Parathyroid adenoma (tissue), 2 donors: ENCODE measurements around the gene AGTRAP.

Experiments used
- H2AFZ ChIP-seq: fragments of 300-600 bp; sonication (generic); one replicate; pipeline ENCODE4 v1.7.0; 2017; ENCODE audit warnings: antibody characterized with exemption, mild to moderate bottlenecking
- H3K27ac ChIP-seq: fragments of 300-600 bp; sonication (generic); one replicate; pipeline ENCODE4 v1.7.0; 2017
- H3K27me3 ChIP-seq: fragments of 300-600 bp; sonication (generic); one replicate; pipeline ENCODE4 v1.7.0; 2017; ENCODE audit warnings: low read length; ENCODE audit not compliant: control insufficient read depth, insufficient read depth
- H3K36me3 ChIP-seq: fragments of 300-600 bp; sonication (generic); one replicate; pipeline ENCODE4 v1.7.0; 2017; ENCODE audit warnings: low read length; ENCODE audit not compliant: control insufficient read depth, insufficient read depth
- H3K4me1 ChIP-seq: fragments of 300-600 bp; sonication (generic); one replicate; pipeline ENCODE4 v1.7.0; 2017; ENCODE audit warnings: control low read depth
- H3K4me2 ChIP-seq: fragments of 300-600 bp; sonication (generic); one replicate; pipeline ENCODE4 v1.7.0; 2017; ENCODE audit warnings: low read length
- H3K4me3 ChIP-seq: fragments of 300-600 bp; sonication (generic); one replicate; pipeline ENCODE4 v1.7.0; 2017; ENCODE audit warnings: low read depth, low read length
- H3K79me2 ChIP-seq: fragments of 300-600 bp; sonication (generic); one replicate; pipeline ENCODE4 v1.7.0; 2017; ENCODE audit warnings: control low read depth
- H3K9ac ChIP-seq: fragments of 300-600 bp; sonication (generic); one replicate; pipeline ENCODE4 v1.7.0; 2017; ENCODE audit warnings: mild to moderate bottlenecking
- H3K9me3 ChIP-seq: fragments of 300-600 bp; sonication (generic); one replicate; pipeline ENCODE4 v1.7.0; 2017; ENCODE audit warnings: low read length; ENCODE audit not compliant: control insufficient read depth
- TF ChIP-seq, protein P1 (sequence below): fragments of 300-600 bp; sonication (generic); IDR thresholded peaks from one replicate; pipeline ENCODE4 v1.7.0; 2017; ENCODE audit warnings: antibody characterized with exemption, mild to moderate bottlenecking
- donor health status: primary hyperparathyroidism.

Gene AGTRAP

DNA sequence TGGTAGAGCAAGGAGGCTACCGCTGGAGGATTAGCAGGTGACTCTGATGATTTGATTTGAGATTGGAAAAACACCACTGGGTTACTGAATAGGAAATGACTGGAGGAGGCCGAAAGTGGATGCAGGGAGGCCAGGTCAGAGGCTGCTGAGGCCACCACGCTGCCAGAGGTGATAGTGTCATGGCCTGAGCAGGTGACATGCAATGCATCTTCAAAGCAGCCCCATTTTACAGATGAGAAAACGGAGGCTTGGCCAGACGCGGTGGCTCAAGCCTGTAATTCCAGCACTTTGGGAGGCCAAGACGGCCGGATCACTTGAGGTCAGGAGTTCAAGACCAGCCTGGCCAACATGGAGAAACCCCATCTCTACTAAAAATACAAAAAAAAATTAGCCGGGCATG, 38.8 kb downstream of the AGTRAP start:
- Histone ChIP-seq H3K27ac (no peak overlapping the region), H3K27me3 (no peaks in the 10 kb centered on the region), H3K36me3 (no peaks in the 10 kb centered on the region), H3K9me3 (no peaks in the 10 kb centered on the region), H3K9ac (no peak overlapping the region), H3K4me2 (no peak overlapping the region), H3K4me1 (no peaks in the 10 kb centered on the region), H3K4me3 (no peak overlapping the region), H3K79me2 (no peaks in the 10 kb centered on the region), H2AFZ (no peak overlapping the region)
- TF ChIP-seq, protein P1, sequence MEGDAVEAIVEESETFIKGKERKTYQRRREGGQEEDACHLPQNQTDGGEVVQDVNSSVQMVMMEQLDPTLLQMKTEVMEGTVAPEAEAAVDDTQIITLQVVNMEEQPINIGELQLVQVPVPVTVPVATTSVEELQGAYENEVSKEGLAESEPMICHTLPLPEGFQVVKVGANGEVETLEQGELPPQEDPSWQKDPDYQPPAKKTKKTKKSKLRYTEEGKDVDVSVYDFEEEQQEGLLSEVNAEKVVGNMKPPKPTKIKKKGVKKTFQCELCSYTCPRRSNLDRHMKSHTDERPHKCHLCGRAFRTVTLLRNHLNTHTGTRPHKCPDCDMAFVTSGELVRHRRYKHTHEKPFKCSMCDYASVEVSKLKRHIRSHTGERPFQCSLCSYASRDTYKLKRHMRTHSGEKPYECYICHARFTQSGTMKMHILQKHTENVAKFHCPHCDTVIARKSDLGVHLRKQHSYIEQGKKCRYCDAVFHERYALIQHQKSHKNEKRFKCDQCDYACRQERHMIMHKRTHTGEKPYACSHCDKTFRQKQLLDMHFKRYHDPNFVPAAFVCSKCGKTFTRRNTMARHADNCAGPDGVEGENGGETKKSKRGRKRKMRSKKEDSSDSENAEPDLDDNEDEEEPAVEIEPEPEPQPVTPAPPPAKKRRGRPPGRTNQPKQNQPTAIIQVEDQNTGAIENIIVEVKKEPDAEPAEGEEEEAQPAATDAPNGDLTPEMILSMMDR, result no peak

DNA sequence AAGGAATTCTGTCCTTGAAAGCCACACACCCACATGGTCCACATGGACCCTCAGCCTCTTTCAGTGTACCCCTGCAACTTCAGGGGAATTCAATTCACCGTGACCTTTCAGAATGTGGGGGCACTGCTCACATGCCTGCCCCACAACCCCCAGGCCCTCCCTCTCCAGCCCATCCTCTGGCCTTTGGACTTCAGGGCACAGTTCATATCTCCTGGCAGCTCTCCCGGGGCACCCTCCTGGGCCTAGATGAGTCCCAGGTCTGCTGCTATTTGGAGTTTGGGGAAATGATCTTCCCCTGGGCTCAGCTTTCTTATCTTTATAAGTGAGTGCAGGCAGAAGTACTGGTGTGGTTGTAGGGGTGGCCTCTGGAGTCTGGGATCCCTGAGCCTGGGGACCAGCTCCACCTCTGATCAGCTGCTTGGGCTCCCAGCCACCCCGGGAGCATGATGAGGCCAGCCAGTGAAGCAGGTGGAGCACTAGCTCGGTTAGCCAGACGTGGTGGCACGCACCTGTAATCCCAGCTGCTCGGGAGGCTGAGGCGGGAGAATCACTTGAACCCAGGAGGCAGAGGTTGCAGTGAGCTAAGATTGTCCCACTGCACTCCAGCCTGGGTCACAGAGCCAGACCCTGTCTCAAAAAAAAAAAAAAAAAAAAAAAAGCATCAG, 41.9 kb downstream of the AGTRAP start:
- Histone ChIP-seq H3K9ac (no peak overlapping the region), H3K4me3 (no peak overlapping the region)
- TF ChIP-seq, protein P1, result no peak

GRCh38 chr1:11778336-11778735, 42.4 kb downstream of the AGTRAP start:
- H3K36me3 ChIP-seq, result no peaks in the 10 kb centered on the region
- H3K27ac ChIP-seq, result no peak overlapping the region
- no peak overlapping the region for H3K4me3 ChIP-seq
- TF ChIP-seq, protein P1, result no peak
- H3K9me3 ChIP-seq, result no peaks in the 10 kb centered on the region
- H3K4me1 ChIP-seq, result no peaks in the 10 kb centered on the region
- H3K4me2 ChIP-seq, result no peak overlapping the region
- no peaks in the 10 kb centered on the region for H3K79me2 ChIP-seq
- H3K27me3 ChIP-seq, result no peaks in the 10 kb centered on the region
- no peak overlapping the region for H2AFZ ChIP-seq
- H3K9ac ChIP-seq, result no peak overlapping the region

More for the DNA sequence above, 41.9 kb downstream of the AGTRAP start:
- Histone ChIP-seq H2AFZ (no peak overlapping the region), H3K36me3 (no peaks in the 10 kb centered on the region), H3K27ac (no peak overlapping the region), H3K4me1 (no peaks in the 10 kb centered on the region), H3K4me2 (no peak overlapping the region), H3K9me3 (no peaks in the 10 kb centered on the region), H3K79me2 (no peaks in the 10 kb centered on the region), H3K27me3 (no peaks in the 10 kb centered on the region)

DNA sequence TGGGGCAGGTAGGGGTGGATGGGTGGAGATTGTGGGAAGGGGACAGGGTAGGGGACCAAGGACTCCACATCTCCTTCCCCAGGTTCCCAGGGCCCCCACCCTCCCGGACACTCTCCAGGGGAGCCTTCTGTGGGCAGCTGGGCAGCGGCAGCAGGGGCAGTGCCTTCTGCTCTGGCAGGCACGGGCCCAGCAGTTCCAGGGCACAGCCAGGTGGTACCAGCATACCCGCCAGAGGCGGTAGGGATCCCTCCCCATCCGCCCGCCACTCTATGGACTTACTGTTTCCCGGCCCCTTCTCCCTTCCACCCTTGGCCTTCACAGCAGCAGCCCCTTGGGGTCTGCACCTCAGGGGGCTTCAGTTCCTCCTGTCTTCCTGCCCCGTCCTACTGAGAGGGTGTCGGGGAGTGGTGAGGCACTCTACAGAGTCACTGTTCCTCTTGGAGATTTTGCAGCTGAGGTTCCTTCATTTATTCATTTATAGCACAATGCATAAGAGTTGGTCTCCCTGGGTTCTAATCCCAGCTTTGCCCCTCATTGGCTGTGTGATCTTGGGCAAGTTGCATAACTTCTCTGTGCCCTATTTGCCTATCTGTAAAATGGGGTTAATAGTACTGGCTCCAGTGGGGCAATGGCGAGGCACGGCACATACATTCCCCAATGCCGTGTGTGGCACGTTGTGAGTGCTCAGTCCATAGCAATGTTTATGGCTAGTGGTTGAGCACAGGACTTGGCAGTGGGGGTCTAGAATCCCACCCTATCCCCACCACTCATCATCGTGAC, 43.1 kb downstream of the AGTRAP start:
- H3K4me1 ChIP-seq, result no peaks in the 10 kb centered on the region
- H3K9me3 ChIP-seq, result no peaks in the 10 kb centered on the region
- H2AFZ ChIP-seq, result no peak overlapping the region
- no peak overlapping the region for H3K4me2 ChIP-seq
- no peak overlapping the region for H3K9ac ChIP-seq
- TF ChIP-seq, protein P1, result no peak
- H3K4me3 ChIP-seq, result no peak overlapping the region
- no peaks in the 10 kb centered on the region for H3K27me3 ChIP-seq
- no peak overlapping the region for H3K27ac ChIP-seq
- H3K36me3 ChIP-seq, result no peaks in the 10 kb centered on the region
- H3K79me2 ChIP-seq, result no peaks in the 10 kb centered on the region
